Immature natural killer cell (primary cell): ENCODE data around the gene DMTF1. TPM values are rescaled to one million over a fixed set of nuclear protein-coding genes. Genes with fewer than 3 reads are reported as not detected.
"Not testable (repeated sequence)": the region's sequence is repeated elsewhere in the genome, so short reads cannot be mapped to it uniquely, and the experiment has no call there.

ENCODE experiments used
- DNase-seq, 3 donors: peaks; one replicate each; pipeline ENCODE4 v3.0.0; 2022; ENCODE audit warnings: mixed read lengths in 1 of 3
- H3K27ac Mint-ChIP-seq, 6 donors: one replicate each; pipeline ENCODE4 v1.8.0; 2020; ENCODE audit warnings: mixed read lengths in 6 of 6, mild to moderate bottlenecking in 5 of 6, inconsistent platforms in 4 of 6, moderate library complexity in 3 of 6
- H3K27me3 Mint-ChIP-seq, 3 donors: one replicate each; pipeline ENCODE4 v1.8.0; 2020 to 2021; ENCODE audit warnings: low read depth in 3 of 3, mild to moderate bottlenecking in 3 of 3, mixed read lengths in 3 of 3, moderate library complexity in 3 of 3, inconsistent platforms in 1 of 3
- H3K36me3 Mint-ChIP-seq, 3 donors: one replicate each; pipeline ENCODE4 v1.8.0; 2020; ENCODE audit warnings: mixed read lengths in 3 of 3, inconsistent platforms in 2 of 3, mild to moderate bottlenecking in 2 of 3
- H3K4me1 Mint-ChIP-seq, 2 donors: one replicate each; pipeline ENCODE4 v1.8.0; 2020; ENCODE audit warnings: inconsistent platforms in 2 of 2, mild to moderate bottlenecking in 2 of 2, mixed read lengths in 2 of 2, moderate library complexity in 1 of 2
- H3K4me3 Mint-ChIP-seq, 5 donors: one replicate each; pipeline ENCODE4 v1.8.0; 2020; ENCODE audit warnings: mild to moderate bottlenecking in 5 of 5, mixed read lengths in 5 of 5, inconsistent platforms in 3 of 5, moderate library complexity in 3 of 5
- H3K9me3 Mint-ChIP-seq, 6 donors: one replicate each; pipeline ENCODE4 v1.8.0; 2020; ENCODE audit warnings: mild to moderate bottlenecking in 6 of 6, mixed read lengths in 6 of 6, inconsistent platforms in 4 of 6, moderate library complexity in 3 of 6
- polyA plus RNA-seq, 3 donors: library from polyadenylated mRNA; unstranded; fragments of 300-500 nt; fragmentation: Illumina TruSeq; gene quantifications; one replicate each; pipeline ENCODE4 v1.2.3, GENCODE V29; 2021

DMTF1 gene
- polyA plus RNA-seq, 3 donors from 2014 or later, result 2.8 to 21.7 (median 11.7) TPM

- H3K27me3 Mint-ChIP-seq, result peaks cover 0 to 3% (median 2%) of the 10 kb centered on the region in 3 donors
- DNase-seq, result no peak
- H3K36me3 Mint-ChIP-seq, result no peaks in the 10 kb centered on the region
- peaks cover 0 to 5% (median 0%) of the 10 kb centered on the region in 6 donors for H3K9me3 Mint-ChIP-seq
- H3K4me1 Mint-ChIP-seq, result no peaks in the 10 kb centered on the region
- H3K4me3 Mint-ChIP-seq, result no peak overlapping the region
- H3K27ac Mint-ChIP-seq, result no peak overlapping the region
These were observed 74.2 kb downstream of the DMTF1 start for GRCh38 chr7:87226495-87226894.

GRCh38 chr7:87231258-87231657 lies 79.0 kb downstream of the DMTF1 start:
- Mint-ChIP-seq H3K4me3 (no peak overlapping the region), H3K27me3 (peaks cover 0 to 4% (median 3%) of the 10 kb centered on the region in 3 donors), H3K4me1 (no peaks in the 10 kb centered on the region), H3K36me3 (no peaks in the 10 kb centered on the region), H3K9me3 (peaks cover 0 to 3% (median 0%) of the 10 kb centered on the region in 6 donors), H3K27ac (no peak overlapping the region)
- no peak for DNase-seq

- peaks cover 0 to 3% (median 0%) of the 10 kb centered on the region in 6 donors for H3K9me3 Mint-ChIP-seq
- no peak for DNase-seq
- no peaks in the 10 kb centered on the region for H3K4me1 Mint-ChIP-seq
- H3K4me3 Mint-ChIP-seq, result no peak overlapping the region
- no peak overlapping the region for H3K27ac Mint-ChIP-seq
- H3K36me3 Mint-ChIP-seq, result no peaks in the 10 kb centered on the region
- peaks cover 0 to 5% (median 3%) of the 10 kb centered on the region in 3 donors for H3K27me3 Mint-ChIP-seq
These were observed 79.5 kb downstream of the DMTF1 start for GRCh38 chr7:87231711-87232110.

- Mint-ChIP-seq H3K36me3 (no peaks in the 10 kb centered on the region), H3K4me1 (no peaks in the 10 kb centered on the region)
- no peak for DNase-seq
These were observed 82.7 kb downstream of the DMTF1 start for GRCh38 chr7:87234949-87235348.

GRCh38 chr7:87238464-87239051 lies 86.3 kb downstream of the DMTF1 start:
- not testable (repeated sequence) for H3K27me3 Mint-ChIP-seq, H3K4me1 Mint-ChIP-seq, H3K27ac Mint-ChIP-seq, DNase-seq, H3K9me3 Mint-ChIP-seq, H3K4me3 Mint-ChIP-seq, H3K36me3 Mint-ChIP-seq

More at GRCh38 chr7:87234949-87235348, 82.7 kb downstream of the DMTF1 start:
- no peak overlapping the region for H3K4me3 Mint-ChIP-seq
- no peak overlapping the region for H3K27ac Mint-ChIP-seq
- peaks cover 0 to 9% (median 2%) of the 10 kb centered on the region in 3 donors for H3K27me3 Mint-ChIP-seq
- no peaks in the 10 kb centered on the region for H3K9me3 Mint-ChIP-seq

- H3K4me1 Mint-ChIP-seq, result not testable (repeated sequence)
These were observed 93.4 kb downstream of the DMTF1 start for GRCh38 chr7:87245671-87246070.

More at GRCh38 chr7:87245671-87246070, 93.4 kb downstream of the DMTF1 start:
- not testable (repeated sequence) for H3K27ac Mint-ChIP-seq, H3K27me3 Mint-ChIP-seq, H3K9me3 Mint-ChIP-seq, DNase-seq, H3K36me3 Mint-ChIP-seq, H3K4me3 Mint-ChIP-seq

Other genes starting within 250 kb of the DMTF1 start
- 10 to 100 TPM in 1 of 3 donors, 1 to 10 TPM in 2; 1.2 to 13.9 (median 2.6) TPM for gene ELAPOR2, start 92.8 kb upstream of the DMTF1 start, polyA plus RNA-seq
- gene TMEM243, start 67.3 kb downstream of the DMTF1 start, polyA plus RNA-seq, result 10 to 100 TPM; 35.2 to 47.7 (median 47.1) TPM
- 10 to 100 TPM in 1 of 3 donors, 1 to 10 TPM in 2; 3.9 to 13.2 (median 7.5) TPM for gene CROT, start 193.2 kb downstream of the DMTF1 start, polyA plus RNA-seq